PC-3 (cell line): ENCODE results near the gene SRD5A3. TPM values are rescaled to one million over a fixed set of nuclear protein-coding genes. Genes with fewer than 3 reads are reported as not detected.

Source experiments
- ATAC-seq: fragments of 200-7000 bp; cut with Tn5 transposase; 2 replicates; pipeline ENCODE4 v1.9.1; 2020; ENCODE audit warnings: mild to moderate bottlenecking, moderate library complexity
- BruUV-seq: library from RNA; stranded (reverse); fragments of 400-500 nt; replicated peaks from 2 replicates; lab custom pipeline; 2021; lab: Mats Ljungman, UMichigan
- CTCF ChIA-PET: fragments of 300-600 bp; sonication (Branson Sonifier 250); formaldehyde crosslinking; loops from one replicate; lab custom pipeline; 2022; ENCODE audit warnings: antibody characterized with exemption; lab: Charles Lee
- POLR2A ChIA-PET: fragments of 300-600 bp; sonication (Branson Sonifier 250); formaldehyde crosslinking; loops from one replicate; lab custom pipeline; 2022; ENCODE audit warnings: antibody characterized with exemption; ENCODE audit not compliant: unreplicated experiment; lab: Charles Lee
- DNase-seq: peaks from one replicate; pipeline ENCODE4 v3.0.0-alpha.2; 2015
- H2AFZ ChIP-seq: fragments of 300-600 bp; sonication (generic); 2 replicates; pipeline ENCODE4 v1.6.0; 2016; ENCODE audit warnings: antibody characterized with exemption, low read length
- H3F3A ChIP-seq: fragments of 300-600 bp; sonication (generic); one replicate; pipeline ENCODE4 v1.6.0; 2017; ENCODE audit warnings: antibody characterized with exemption, low read length, control low read depth, mild to moderate bottlenecking; ENCODE audit not compliant: unreplicated experiment
- H3K27ac ChIP-seq: fragments of 300-600 bp; sonication (generic); 2 replicates; pipeline ENCODE4 v1.5.1; 2016; ENCODE audit warnings: mild to moderate bottlenecking, low read length
- H3K27me3 ChIP-seq: fragments of 300-600 bp; sonication (generic); 2 replicates; pipeline ENCODE4 v1.6.1; 2016; ENCODE audit warnings: low read length, mixed read lengths
- H3K36me3 ChIP-seq: fragments of 300-600 bp; sonication (generic); 2 replicates; pipeline ENCODE4 v1.6.1; 2016; ENCODE audit warnings: low read depth, mixed run types, low read length, mixed read lengths
- H3K4me1 ChIP-seq: fragments of 300-600 bp; sonication (generic); 2 replicates; pipeline ENCODE4 v1.5.1; 2016; ENCODE audit warnings: low read length; ENCODE audit not compliant: insufficient read depth
- H3K4me2 ChIP-seq: fragments of 300-600 bp; sonication (generic); 2 replicates; pipeline ENCODE4 v1.6.0; 2016; ENCODE audit warnings: low read length
- H3K4me3 ChIP-seq: fragments of 300-600 bp; sonication (generic); 2 replicates; pipeline ENCODE4 v1.5.1; 2016; ENCODE audit warnings: mild to moderate bottlenecking, low read length, mixed read lengths
- H3K79me2 ChIP-seq: fragments of 300-600 bp; sonication (generic); 2 replicates; pipeline ENCODE4 v1.6.1; 2017; ENCODE audit warnings: low read length, mixed read lengths
- H3K9ac ChIP-seq: fragments of 300-600 bp; sonication (generic); 2 replicates; pipeline ENCODE4 v1.6.0; 2016; ENCODE audit warnings: mild to moderate bottlenecking, low read length
- H3K9me2 ChIP-seq: fragments of 300-600 bp; sonication (generic); replicated peaks from 2 replicates; pipeline ENCODE4 v1.6.1; 2016; ENCODE audit warnings: mixed run types, low read length, mixed read lengths
- H3K9me3 ChIP-seq: fragments of 300-600 bp; sonication (generic); 2 replicates; pipeline ENCODE4 v1.6.1; 2016; ENCODE audit warnings: low read length, mixed read lengths
- H4K20me1 ChIP-seq: fragments of 300-600 bp; sonication (generic); 2 replicates; pipeline ENCODE4 v1.6.1; 2016; ENCODE audit warnings: low read length, mixed read lengths
- CTCF ChIP-seq: fragments of 300-600 bp; sonication (generic); conservative IDR thresholded peaks from 2 replicates; pipeline ENCODE4 v1.5.1; 2017; ENCODE audit warnings: antibody characterized with exemption, low read depth, mild to moderate bottlenecking, low read length
- EZH2 ChIP-seq: fragments of 300-600 bp; sonication (generic); IDR thresholded peaks from one replicate; pipeline ENCODE4 v1.6.1; 2017; ENCODE audit warnings: antibody characterized with exemption, mild to moderate bottlenecking, low read length; ENCODE audit not compliant: unreplicated experiment
- EZH2phosphoT487 ChIP-seq: fragments of 300-600 bp; sonication (generic); IDR thresholded peaks from 2 replicates; pipeline ENCODE4 v1.6.1; 2018; ENCODE audit warnings: mild to moderate bottlenecking, antibody characterized with exemption, low read length, borderline replicate concordance
- intact Hi-C: fragments of 100-400 bp; cut with micrococcal nuclease; formaldehyde crosslinking; loops from 2 replicates; pipeline ENCODE4 v1.9.0; 2023
- total RNA-seq: library from RNA; depleted of rRNA; stranded (reverse); fragments of >200 nt; gene quantifications from 2 replicates; pipeline ENCODE4 v1.2.3, GENCODE V29; 2014

SRD5A3 gene
- total RNA-seq, 1 experiment from 2014 or later: 15.2 TPM

DNA sequence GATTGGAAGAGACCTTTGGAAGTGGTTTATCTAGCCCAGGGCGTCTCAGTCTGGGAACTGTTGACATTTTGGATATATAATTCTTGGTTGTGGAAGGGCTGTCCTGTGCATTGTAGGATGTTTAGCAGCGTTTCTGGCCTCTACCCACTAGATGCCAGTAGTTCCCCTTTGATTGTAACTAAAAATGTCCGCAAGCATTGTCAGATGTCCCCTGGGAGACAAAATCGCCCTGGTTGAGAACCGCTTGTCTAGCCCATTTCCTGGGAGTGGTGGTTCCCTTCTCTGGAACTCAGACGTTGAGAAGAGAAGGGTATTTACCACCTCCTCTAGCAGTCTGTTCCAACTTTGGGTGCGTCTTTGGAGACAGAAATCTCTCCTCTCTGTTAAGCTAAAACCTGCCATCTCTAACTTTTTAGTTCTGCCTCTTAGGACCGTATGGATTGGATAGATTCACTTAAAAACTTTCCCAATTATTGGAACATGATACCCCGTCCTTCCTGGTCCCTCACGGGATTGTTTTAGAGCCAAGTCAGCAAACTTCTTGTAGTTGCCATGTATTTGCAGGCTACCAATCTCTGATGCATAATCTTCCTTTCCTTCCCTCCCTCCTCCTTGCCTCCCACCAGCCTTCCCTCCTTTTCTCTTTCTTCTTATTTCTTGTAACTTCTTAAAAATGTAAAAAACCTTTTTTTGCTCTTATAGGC, 63.6 kb downstream of the SRD5A3 start:
- DNase-seq (no peak), ATAC-seq (peak; percentile 46)
- H3K27ac ChIP-seq: no peak overlapping the region
- H3K79me2 ChIP-seq: peaks cover 90% of the 10 kb centered on the region
- no peaks in the 10 kb centered on the region for H3K9me3 ChIP-seq
- H3K4me1 ChIP-seq: no peaks in the 10 kb centered on the region
- H3K9ac ChIP-seq: no peak overlapping the region
- peaks cover 53% of the 10 kb centered on the region for H3K36me3 ChIP-seq
- no peak overlapping the region for H3K4me3 ChIP-seq
- H3F3A ChIP-seq: no peaks in the 10 kb centered on the region
- intact Hi-C loops: no loop called here
- H3K4me2 ChIP-seq: no peak overlapping the region
- H3K27me3 ChIP-seq: no peaks in the 10 kb centered on the region
- no peak for TF ChIP-seq EZH2
- TF ChIP-seq CTCF: peak; percentile 48
- no peak for TF ChIP-seq EZH2phosphoT487
- ChIA-PET CTCF (interaction anchor here (0.6 kb wide), 1 partner anchor 80 kb away, joined by 3 read pairs; no protein-coding TSS in a partner anchor), POLR2A (interaction anchor here (1.3 kb wide), 1 partner anchor 46 kb away, joined by 4 read pairs; no protein-coding TSS in a partner anchor)
- no peak overlapping the region for H2AFZ ChIP-seq
- no TSS peak for BruUV-seq
- H4K20me1 ChIP-seq: peaks cover 60% of the 10 kb centered on the region
- H3K9me2 ChIP-seq: no peaks in the 10 kb centered on the region

- Histone ChIP-seq H3K4me2 (no peak overlapping the region), H3K9ac (no peak overlapping the region), H4K20me1 (peaks cover 58% of the 10 kb centered on the region), H3K9me2 (no peaks in the 10 kb centered on the region), H2AFZ (no peak overlapping the region), H3K79me2 (peaks cover 90% of the 10 kb centered on the region), H3K4me3 (no peak overlapping the region), H3F3A (no peaks in the 10 kb centered on the region), H3K36me3 (peaks cover 53% of the 10 kb centered on the region), H3K27me3 (no peaks in the 10 kb centered on the region), H3K27ac (no peak overlapping the region), H3K9me3 (no peaks in the 10 kb centered on the region), H3K4me1 (no peaks in the 10 kb centered on the region)
- intact Hi-C loops: no loop called here
- ATAC-seq: no peak
- no peak for DNase-seq
- CTCF ChIA-PET: interaction anchor here (0.6 to 0.7 kb wide), 2 partner anchors 32 to 226 kb away, joined by 3 read pairs; no protein-coding TSS in a partner anchor
- POLR2A ChIA-PET: no interaction called here
- BruUV-seq: no TSS peak
- TF ChIP-seq EZH2phosphoT487 (no peak), CTCF (no peak), EZH2 (no peak)
Observed at GRCh38 chr4:55410431-55410830, 64.4 kb downstream of the SRD5A3 start.

GRCh38 chr4:55411621-55412020, 65.6 kb downstream of the SRD5A3 start:
- no peak overlapping the region for H3K4me3 ChIP-seq
- H2AFZ ChIP-seq: no peak overlapping the region
- ChIA-PET POLR2A (no interaction called here), CTCF (no interaction called here)
- peaks cover 51% of the 10 kb centered on the region for H4K20me1 ChIP-seq
- H3K36me3 ChIP-seq: peaks cover 51% of the 10 kb centered on the region
- TF ChIP-seq EZH2phosphoT487 (no peak), EZH2 (no peak), CTCF (no peak)
- H3K9me2 ChIP-seq: no peaks in the 10 kb centered on the region
- intact Hi-C loops: no loop called here
- no peaks in the 10 kb centered on the region for H3K9me3 ChIP-seq
- no peaks in the 10 kb centered on the region for H3K27me3 ChIP-seq
- BruUV-seq: no TSS peak
- peak; percentile 22 for DNase-seq
- peaks cover 88% of the 10 kb centered on the region for H3K79me2 ChIP-seq
- no peak for ATAC-seq
- H3K27ac ChIP-seq: no peak overlapping the region
- H3K4me2 ChIP-seq: no peak overlapping the region
- no peak overlapping the region for H3K9ac ChIP-seq
- H3K4me1 ChIP-seq: no peaks in the 10 kb centered on the region
- H3F3A ChIP-seq: no peaks in the 10 kb centered on the region
